HG03039 (cell line): ENCODE data around the gene CHIC2.
A peak's percentile ranks its signal among the peaks of the same experiment; 100 is the strongest.

Experiments
- ATAC-seq: cut with Tn5 transposase; IDR thresholded peaks from one replicate; pipeline ENCODE4 v1.9.1; 2021; ENCODE audit warnings: mild to moderate bottlenecking, moderate library complexity; ENCODE audit not compliant: unreplicated experiment

Gene CHIC2

GRCh38 chr4:54093324-54094240, 29.2 kb upstream of the CHIC2 start:
- ATAC-seq = no peak

- no peak for ATAC-seq
Observed at GRCh38 chr4:54092405-54093323, 28.3 kb upstream of the CHIC2 start.

GRCh38 chr4:54091637-54092404, 27.4 kb upstream of the CHIC2 start:
- ATAC-seq = peak; percentile 45

- no peak for ATAC-seq
Observed at GRCh38 chr4:54090804-54091623, 26.6 kb upstream of the CHIC2 start.

- no peak for ATAC-seq
Observed at GRCh38 chr4:54090404-54090803, 26.0 kb upstream of the CHIC2 start.

GRCh38 chr4:54089875-54090274, 25.5 kb upstream of the CHIC2 start:
- no peak for ATAC-seq

- no peak for ATAC-seq
Observed at GRCh38 chr4:54085284-54085683, 20.9 kb upstream of the CHIC2 start.

- ATAC-seq = no peak
Observed at GRCh38 chr4:54082168-54082567, 17.8 kb upstream of the CHIC2 start.

- ATAC-seq = no peak
Observed at GRCh38 chr4:54077812-54078211, 13.4 kb upstream of the CHIC2 start.

- no peak for ATAC-seq
Observed at GRCh38 chr4:54076673-54077072, 12.3 kb upstream of the CHIC2 start.

- ATAC-seq = no peak
Observed at GRCh38 chr4:54074381-54074780, 10.0 kb upstream of the CHIC2 start.

GRCh38 chr4:54073271-54073880, 9.0 kb upstream of the CHIC2 start:
- no peak for ATAC-seq

GRCh38 chr4:54067166-54067565, 2.8 kb upstream of the CHIC2 start:
- ATAC-seq = no peak

- no peak for ATAC-seq
Observed at GRCh38 chr4:54066718-54067129, 2.3 kb upstream of the CHIC2 start.

GRCh38 chr4:54066088-54066415, 1.6 kb upstream of the CHIC2 start:
- no peak for ATAC-seq

- ATAC-seq = no peak
Observed at GRCh38 chr4:54065282-54066087, 1.1 kb upstream of the CHIC2 start.

GRCh38 chr4:54063737-54064316, 578 bp downstream of the CHIC2 start:
- ATAC-seq = peak; percentile 12

GRCh38 chr4:54063229-54063628, 1.2 kb downstream of the CHIC2 start:
- ATAC-seq = no peak

- ATAC-seq = no peak
Observed at GRCh38 chr4:54062392-54062791, 2.0 kb downstream of the CHIC2 start.
